RWPE2 (cell line): ENCODE results near the gene ZNFX1.

Experiments
- ATAC-seq: fragments of 200-7000 bp; cut with Tn5 transposase; 3 replicates; pipeline ENCODE4 v1.9.1; 2021; ENCODE audit warnings: low read depth
- DNase-seq: peaks from one replicate; pipeline ENCODE4 v3.0.0-alpha.2; 2020; ENCODE audit warnings: low spot score
- H3K27ac ChIP-seq: fragments of 450-650 bp; 2 replicates; pipeline ENCODE4 v1.5.1; 2017; ENCODE audit warnings: mild to moderate bottlenecking; ENCODE audit not compliant: poor library complexity, severe bottlenecking
- H3K27me3 ChIP-seq: fragments of 250-450 bp; sonication (Bioruptor Pico); 2 replicates; pipeline ENCODE4 v1.5.1; 2021; ENCODE audit warnings: mild to moderate bottlenecking, moderate library complexity; ENCODE audit not compliant: insufficient read depth, poor library complexity, severe bottlenecking
- H3K36me3 ChIP-seq: fragments of 250-450 bp; sonication (Bioruptor Pico); 2 replicates; pipeline ENCODE4 v1.5.1; 2020; ENCODE audit warnings: low read depth, mild to moderate bottlenecking, moderate library complexity
- H3K4me1 ChIP-seq: fragments of 250-450 bp; sonication (Bioruptor Pico); 2 replicates; pipeline ENCODE4 v1.5.1; 2021; ENCODE audit warnings: mild to moderate bottlenecking, moderate library complexity; ENCODE audit not compliant: insufficient read depth, poor library complexity, severe bottlenecking
- H3K4me3 ChIP-seq: fragments of 250-450 bp; sonication (Bioruptor Pico); 2 replicates; pipeline ENCODE4 v1.5.1; 2021; ENCODE audit warnings: mild to moderate bottlenecking, moderate library complexity; ENCODE audit not compliant: severe bottlenecking
- H3K9me3 ChIP-seq: fragments of 250-450 bp; sonication (Bioruptor Pico); 2 replicates; pipeline ENCODE4 v1.5.1; 2021; ENCODE audit warnings: mild to moderate bottlenecking, moderate library complexity; ENCODE audit not compliant: severe bottlenecking
- TF ChIP-seq, protein P1 (sequence below): fragments of 450-650 bp; IDR thresholded peaks from one replicate; pipeline ENCODE4 v1.5.1; 2017; ENCODE audit warnings: mild to moderate bottlenecking, moderate library complexity; ENCODE audit not compliant: poor library complexity, severe bottlenecking

Gene ZNFX1

DNA sequence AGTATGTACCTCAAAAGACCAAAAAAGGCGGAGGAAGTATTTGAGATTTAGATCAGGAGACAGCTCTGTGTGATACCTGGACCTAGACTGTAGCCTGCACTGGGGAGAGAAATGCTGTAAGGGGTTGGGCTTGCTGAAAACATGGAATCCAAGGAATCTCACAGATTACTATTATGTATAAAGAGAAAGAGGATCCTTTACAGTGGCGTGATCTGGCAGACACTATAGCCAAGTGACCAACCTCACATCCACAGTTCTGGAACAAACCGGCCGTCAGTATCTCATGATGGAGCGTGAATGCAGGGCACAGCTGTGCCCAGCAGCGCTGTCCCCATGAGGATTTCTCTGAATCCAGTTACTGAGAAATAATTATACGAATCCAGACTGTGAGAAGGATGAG, 46.4 kb downstream of the ZNFX1 start:
- Histone ChIP-seq H3K4me1 (no peaks in the 10 kb centered on the region), H3K4me3 (no peak overlapping the region), H3K27me3 (no peaks in the 10 kb centered on the region), H3K36me3 (peaks cover 91% of the 10 kb centered on the region), H3K27ac (no peak overlapping the region), H3K9me3 (no peaks in the 10 kb centered on the region)
- DNase-seq (no peak), ATAC-seq (no peak)
- TF ChIP-seq, protein P1, sequence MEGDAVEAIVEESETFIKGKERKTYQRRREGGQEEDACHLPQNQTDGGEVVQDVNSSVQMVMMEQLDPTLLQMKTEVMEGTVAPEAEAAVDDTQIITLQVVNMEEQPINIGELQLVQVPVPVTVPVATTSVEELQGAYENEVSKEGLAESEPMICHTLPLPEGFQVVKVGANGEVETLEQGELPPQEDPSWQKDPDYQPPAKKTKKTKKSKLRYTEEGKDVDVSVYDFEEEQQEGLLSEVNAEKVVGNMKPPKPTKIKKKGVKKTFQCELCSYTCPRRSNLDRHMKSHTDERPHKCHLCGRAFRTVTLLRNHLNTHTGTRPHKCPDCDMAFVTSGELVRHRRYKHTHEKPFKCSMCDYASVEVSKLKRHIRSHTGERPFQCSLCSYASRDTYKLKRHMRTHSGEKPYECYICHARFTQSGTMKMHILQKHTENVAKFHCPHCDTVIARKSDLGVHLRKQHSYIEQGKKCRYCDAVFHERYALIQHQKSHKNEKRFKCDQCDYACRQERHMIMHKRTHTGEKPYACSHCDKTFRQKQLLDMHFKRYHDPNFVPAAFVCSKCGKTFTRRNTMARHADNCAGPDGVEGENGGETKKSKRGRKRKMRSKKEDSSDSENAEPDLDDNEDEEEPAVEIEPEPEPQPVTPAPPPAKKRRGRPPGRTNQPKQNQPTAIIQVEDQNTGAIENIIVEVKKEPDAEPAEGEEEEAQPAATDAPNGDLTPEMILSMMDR: no peak

DNA sequence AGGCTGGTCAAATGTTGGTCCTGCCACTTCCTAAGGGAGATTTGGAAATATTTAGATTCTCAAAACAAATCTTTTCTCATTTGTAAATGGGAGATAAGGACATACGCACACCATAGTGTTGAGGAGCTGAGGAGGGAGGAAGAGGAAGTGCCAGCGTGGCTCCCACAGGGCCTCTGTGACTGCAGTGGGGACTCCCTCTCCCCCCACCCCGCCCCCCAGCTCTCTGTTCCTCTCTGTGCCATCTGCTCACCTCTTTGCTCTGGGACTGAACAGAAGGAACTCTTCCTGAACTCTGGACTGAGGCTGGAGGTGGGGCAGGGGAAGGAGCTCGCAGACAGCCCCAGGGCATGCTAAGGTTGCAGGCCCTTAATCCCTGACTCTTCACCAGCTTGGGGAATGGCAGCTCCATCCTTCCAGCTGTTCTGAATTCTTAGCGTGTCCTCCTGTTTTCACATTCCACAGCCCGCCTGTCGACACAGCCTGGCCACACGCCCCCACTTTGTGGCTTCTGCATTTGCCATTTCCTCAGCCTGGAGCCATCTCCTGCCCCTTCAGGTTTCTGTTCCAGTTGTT, 47.2 kb downstream of the ZNFX1 start:
- H3K4me1 ChIP-seq: no peaks in the 10 kb centered on the region
- TF ChIP-seq, protein P1: no peak
- ATAC-seq (0 out of 3 replicates have a peak, but pooled peaks have one; percentile 11), DNase-seq (no peak)
- no peak overlapping the region for H3K4me3 ChIP-seq
- no peaks in the 10 kb centered on the region for H3K9me3 ChIP-seq
- peaks cover 91% of the 10 kb centered on the region for H3K36me3 ChIP-seq
- no peak overlapping the region for H3K27ac ChIP-seq
- no peaks in the 10 kb centered on the region for H3K27me3 ChIP-seq

DNA sequence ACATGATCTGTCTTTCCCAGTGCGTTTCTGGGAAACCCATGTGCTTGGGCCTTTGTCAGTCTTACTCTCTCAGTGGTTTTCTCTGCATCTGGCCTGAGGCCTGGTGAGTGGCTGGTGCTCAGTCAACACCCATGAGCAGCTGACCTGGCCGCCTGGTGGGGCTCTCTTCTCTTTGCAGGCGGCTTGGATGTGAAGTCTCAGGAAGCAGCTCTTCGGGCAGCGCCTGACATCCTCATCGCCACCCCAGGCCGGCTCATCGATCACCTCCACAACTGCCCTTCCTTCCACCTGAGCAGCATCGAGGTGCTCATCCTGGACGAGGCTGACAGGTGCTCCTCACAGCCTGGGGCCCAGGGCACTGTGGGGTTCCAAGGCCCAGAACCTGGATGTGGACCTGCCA, 47.8 kb downstream of the ZNFX1 start:
- H3K27ac ChIP-seq: no peak overlapping the region
- H3K27me3 ChIP-seq: no peaks in the 10 kb centered on the region
- no peaks in the 10 kb centered on the region for H3K9me3 ChIP-seq
- H3K4me1 ChIP-seq: no peaks in the 10 kb centered on the region
- no peak for DNase-seq
- H3K4me3 ChIP-seq: no peak overlapping the region
- peaks cover 90% of the 10 kb centered on the region for H3K36me3 ChIP-seq
- TF ChIP-seq, protein P1: no peak
- no peak for ATAC-seq

DNA sequence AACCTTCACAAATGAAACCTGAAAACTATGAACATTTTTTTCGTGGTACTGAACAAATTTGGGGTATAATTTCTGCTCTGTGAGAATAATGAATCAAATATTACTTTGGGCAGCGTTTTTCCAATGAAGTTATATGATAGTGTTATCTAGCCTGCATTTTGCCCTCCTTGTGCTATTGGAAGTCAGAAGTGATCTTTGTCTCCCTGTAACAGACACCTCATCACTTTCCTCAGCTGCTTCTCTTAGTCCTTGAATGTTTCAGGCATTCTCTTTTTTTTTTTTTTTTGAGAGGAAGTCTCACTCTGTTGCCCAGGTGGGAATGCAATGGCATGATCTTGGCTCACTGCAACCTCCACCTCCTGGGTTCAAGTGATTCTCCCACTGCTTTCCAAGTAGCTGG, 48.5 kb downstream of the ZNFX1 start:
- ATAC-seq: no peak
- DNase-seq: no peak
- H3K27ac ChIP-seq: no peak overlapping the region

DNA sequence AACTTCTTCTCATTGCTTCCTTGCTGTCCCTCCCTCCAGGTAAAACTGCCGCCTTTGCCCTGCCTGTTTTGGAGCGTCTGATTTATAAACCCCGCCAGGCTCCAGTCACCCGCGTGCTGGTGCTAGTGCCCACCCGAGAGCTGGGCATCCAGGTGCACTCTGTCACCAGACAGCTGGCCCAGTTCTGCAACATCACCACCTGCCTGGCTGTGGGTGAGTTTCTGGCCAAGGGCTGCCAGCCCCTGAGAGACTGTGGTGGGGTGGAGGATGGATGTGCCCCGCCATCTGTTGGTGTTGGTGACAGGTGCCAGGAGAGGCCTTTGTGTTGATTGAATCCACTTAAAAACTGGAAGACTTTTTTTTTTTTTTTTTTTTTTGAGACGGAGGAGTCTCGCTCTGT, 49.2 kb downstream of the ZNFX1 start:
- no peaks in the 10 kb centered on the region for H3K27me3 ChIP-seq
- peaks cover 90% of the 10 kb centered on the region for H3K36me3 ChIP-seq
- no peaks in the 10 kb centered on the region for H3K9me3 ChIP-seq
- ATAC-seq (no peak), DNase-seq (no peak)
- TF ChIP-seq, protein P1: no peak
- H3K4me3 ChIP-seq: no peak overlapping the region
- H3K27ac ChIP-seq: no peak overlapping the region
- H3K4me1 ChIP-seq: no peaks in the 10 kb centered on the region

More for the DNA sequence above, 48.5 kb downstream of the ZNFX1 start:
- Histone ChIP-seq H3K4me1 (no peaks in the 10 kb centered on the region), H3K36me3 (peaks cover 90% of the 10 kb centered on the region), H3K27me3 (no peaks in the 10 kb centered on the region), H3K9me3 (no peaks in the 10 kb centered on the region), H3K4me3 (no peak overlapping the region)
- TF ChIP-seq, protein P1: no peak
